NT2/D1 (cell line): ENCODE measurements around the gene FOLR1.
"Not testable (repeated sequence)": the region's sequence is repeated elsewhere in the genome, so short reads cannot be mapped to it uniquely, and the experiment has no call there.

Experiments
- SUZ12 ChIP-seq: IDR thresholded peaks from 2 replicates; pipeline ENCODE4 v1.6.1; 2011; ENCODE audit not compliant: insufficient read length, insufficient read depth; ENCODE audit errors: extremely low read depth
- ZNF274 ChIP-seq: IDR thresholded peaks from 2 replicates; pipeline ENCODE4 v1.6.1; 2011; ENCODE audit warnings: mild to moderate bottlenecking, low read depth, low read length

- TF ChIP-seq SUZ12, ZNF274: not testable (repeated sequence)
Observed at GRCh38 chr11:72201445-72201844, 9.5 kb downstream of the FOLR1 start.
